Hepatocyte (in vitro differentiated cells): ENCODE data around the gene SND1.

Experiments used
- CTCF ChIP-seq: fragments of 200-600 bp; sonication (generic); IDR thresholded peaks from 2 replicates; pipeline ENCODE4 v1.5.1; 2016; ENCODE audit warnings: antibody characterized with exemption, mild to moderate bottlenecking; ENCODE audit not compliant: poor library complexity
- EZH2 ChIP-seq: fragments of 200-600 bp; sonication (generic); IDR thresholded peaks from 2 replicates; pipeline ENCODE4 v1.6.1; 2016; ENCODE audit warnings: antibody characterized with exemption, mild to moderate bottlenecking, borderline replicate concordance

- TF ChIP-seq CTCF (no peak), EZH2 (no peak)
These were observed 400.4 kb downstream of the SND1 start for GRCh38 chr7:128052404-128052803.
